GM19468 (cell line): Measurements from ENCODE around the gene EML1.

ENCODE experiments used
- ATAC-seq: cut with Tn5 transposase; IDR thresholded peaks from one replicate; pipeline ENCODE4 v1.9.1; 2021; ENCODE audit warnings: mild to moderate bottlenecking, moderate library complexity, moderate number of reproducible peaks; ENCODE audit not compliant: unreplicated experiment; ENCODE audit errors: extremely low read depth

EML1 gene

GRCh38 chr14:99883866-99884650 is 90.8 kb downstream of the EML1 start:
- no peak for ATAC-seq

- no peak for ATAC-seq
These were observed 91.8 kb downstream of the EML1 start for GRCh38 chr14:99884834-99885648.

- ATAC-seq: no peak
These were observed 92.4 kb downstream of the EML1 start for GRCh38 chr14:99885649-99885958.

GRCh38 chr14:99887407-99887806 is 94.2 kb downstream of the EML1 start:
- no peak for ATAC-seq

GRCh38 chr14:99888149-99888548 is 94.9 kb downstream of the EML1 start:
- no peak for ATAC-seq

GRCh38 chr14:99889268-99889667 is 96.1 kb downstream of the EML1 start:
- no peak for ATAC-seq

GRCh38 chr14:99891266-99891665 is 98.1 kb downstream of the EML1 start:
- no peak for ATAC-seq

GRCh38 chr14:99891900-99892299 is 98.7 kb downstream of the EML1 start:
- ATAC-seq: no peak

GRCh38 chr14:99892406-99892805 is 99.2 kb downstream of the EML1 start:
- ATAC-seq: no peak

GRCh38 chr14:99896361-99896760 is 103.1 kb downstream of the EML1 start:
- ATAC-seq: no peak

GRCh38 chr14:99899578-99900178 is 106.5 kb downstream of the EML1 start:
- no peak for ATAC-seq

- no peak for ATAC-seq
These were observed 109.7 kb downstream of the EML1 start for GRCh38 chr14:99902925-99903324.

- no peak for ATAC-seq
These were observed 111.3 kb downstream of the EML1 start for GRCh38 chr14:99904506-99904905.

GRCh38 chr14:99905121-99905520 is 111.9 kb downstream of the EML1 start:
- no peak for ATAC-seq

GRCh38 chr14:99907761-99908652 is 114.8 kb downstream of the EML1 start:
- no peak for ATAC-seq

- ATAC-seq: no peak
These were observed 115.5 kb downstream of the EML1 start for GRCh38 chr14:99908653-99909250.

- ATAC-seq: no peak
These were observed 116.4 kb downstream of the EML1 start for GRCh38 chr14:99909513-99910064.

- no peak for ATAC-seq
These were observed 117.4 kb downstream of the EML1 start for GRCh38 chr14:99910337-99911309.
